NT2/D1 (cell line): ENCODE measurements around the gene ULBP1.
"Not testable (repeated sequence)": the region's sequence is repeated elsewhere in the genome, so short reads cannot be mapped to it uniquely, and the experiment has no call there.

ENCODE experiments used
- SUZ12 ChIP-seq: IDR thresholded peaks from 2 replicates; pipeline ENCODE4 v1.6.1; 2011; ENCODE audit not compliant: insufficient read length, insufficient read depth; ENCODE audit errors: extremely low read depth
- YY1 ChIP-seq: IDR thresholded peaks from 2 replicates; pipeline ENCODE4 v1.6.1; 2011; ENCODE audit not compliant: insufficient read length, insufficient read depth
- ZNF274 ChIP-seq: IDR thresholded peaks from 2 replicates; pipeline ENCODE4 v1.6.1; 2011; ENCODE audit warnings: mild to moderate bottlenecking, low read depth, low read length

DNA sequence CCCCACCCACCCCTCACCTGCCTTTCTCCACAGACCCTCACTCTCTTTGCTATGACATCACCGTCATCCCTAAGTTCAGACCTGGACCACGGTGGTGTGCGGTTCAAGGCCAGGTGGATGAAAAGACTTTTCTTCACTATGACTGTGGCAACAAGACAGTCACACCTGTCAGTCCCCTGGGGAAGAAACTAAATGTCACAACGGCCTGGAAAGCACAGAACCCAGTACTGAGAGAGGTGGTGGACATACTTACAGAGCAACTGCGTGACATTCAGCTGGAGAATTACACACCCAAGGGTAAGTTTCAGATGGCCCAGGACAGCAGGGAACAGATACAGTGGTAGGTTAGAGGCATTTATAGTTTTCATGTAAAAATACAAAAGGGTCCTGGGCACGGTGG is 18.5 kb upstream of the ULBP1 start:
- not testable (repeated sequence) for TF ChIP-seq YY1, ZNF274, SUZ12
